AG09319 (cell line): ENCODE measurements around the gene DQX1.

Experiments used
- DNase-seq: peaks from one replicate; pipeline ENCODE4 v3.0.0-alpha.2; 2010; ENCODE audit warnings: low read depth; ENCODE audit errors: extremely low read depth
- TF ChIP-seq, protein P1 (sequence below): IDR thresholded peaks from 2 replicates; pipeline ENCODE4 v1.5.1; 2011; ENCODE audit warnings: low read depth, mild to moderate bottlenecking, inconsistent platforms, low read length, moderate library complexity

The DQX1 gene

DNA sequence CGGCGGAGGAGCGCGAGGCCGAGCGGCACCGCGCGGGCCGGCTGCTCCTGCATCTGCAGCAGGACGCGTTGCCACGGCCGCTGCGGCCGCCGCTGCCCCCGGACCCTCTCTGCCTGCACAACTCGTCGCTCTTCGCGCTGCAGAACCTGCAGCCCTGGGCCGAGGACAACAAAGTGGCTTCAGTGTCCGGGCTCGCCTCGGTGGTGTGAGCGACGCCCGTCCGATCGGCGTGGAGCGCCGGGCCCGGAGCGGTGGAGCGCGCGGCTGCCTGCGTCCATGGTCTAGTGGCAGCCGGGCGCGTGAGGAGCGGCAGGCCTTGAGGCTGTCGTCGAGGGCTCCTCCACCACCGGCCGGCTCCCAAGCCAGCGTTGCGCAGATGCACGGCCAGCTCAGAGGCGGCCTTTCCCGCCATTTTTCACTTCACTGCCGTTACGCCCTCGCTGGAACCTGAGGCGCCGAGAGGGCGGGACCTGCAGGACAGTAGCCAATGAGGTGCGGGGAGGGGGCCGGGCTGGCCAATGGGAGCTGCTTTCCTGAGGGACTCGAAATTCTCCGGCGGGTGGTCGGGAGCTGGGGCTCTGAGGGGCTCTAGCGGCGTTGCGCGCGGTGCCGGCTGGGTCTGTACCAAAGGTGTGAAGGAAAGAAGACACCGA, 9.9 kb downstream of the DQX1 start:
- no peak for DNase-seq

DNA sequence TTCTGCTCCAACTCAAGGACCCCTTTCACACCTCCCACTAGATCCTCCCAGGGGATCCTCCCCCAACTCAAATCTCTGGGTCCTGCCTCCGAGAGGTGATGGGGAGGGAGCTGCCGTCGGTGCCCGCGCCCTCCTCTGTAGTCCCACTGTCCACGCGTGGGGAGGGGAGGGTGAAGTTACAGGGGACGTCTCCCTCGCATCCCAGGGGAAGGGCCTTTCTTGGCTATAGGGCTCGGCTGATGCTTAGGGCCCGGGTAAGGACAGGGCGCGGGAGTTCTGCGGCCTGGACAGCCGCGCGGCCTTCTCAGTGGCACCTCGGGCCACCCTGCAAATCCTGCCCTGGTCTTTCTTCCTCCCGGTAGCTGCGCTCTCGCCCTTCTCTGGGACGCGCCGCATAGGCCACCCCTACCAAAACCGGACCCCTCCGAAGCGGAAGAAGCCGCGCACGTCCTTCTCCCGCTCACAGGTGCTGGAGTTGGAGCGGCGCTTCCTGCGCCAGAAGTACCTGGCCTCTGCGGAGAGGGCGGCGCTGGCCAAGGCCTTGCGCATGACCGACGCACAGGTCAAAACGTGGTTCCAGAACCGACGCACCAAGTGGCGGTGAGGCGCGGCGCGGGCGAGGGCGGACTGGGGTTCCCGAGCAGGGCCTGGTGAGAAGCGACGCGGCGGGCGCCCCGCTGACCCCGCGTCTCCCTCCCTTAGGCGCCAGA, 10.6 kb downstream of the DQX1 start:
- DNase-seq = no peak
- TF ChIP-seq, protein P1, sequence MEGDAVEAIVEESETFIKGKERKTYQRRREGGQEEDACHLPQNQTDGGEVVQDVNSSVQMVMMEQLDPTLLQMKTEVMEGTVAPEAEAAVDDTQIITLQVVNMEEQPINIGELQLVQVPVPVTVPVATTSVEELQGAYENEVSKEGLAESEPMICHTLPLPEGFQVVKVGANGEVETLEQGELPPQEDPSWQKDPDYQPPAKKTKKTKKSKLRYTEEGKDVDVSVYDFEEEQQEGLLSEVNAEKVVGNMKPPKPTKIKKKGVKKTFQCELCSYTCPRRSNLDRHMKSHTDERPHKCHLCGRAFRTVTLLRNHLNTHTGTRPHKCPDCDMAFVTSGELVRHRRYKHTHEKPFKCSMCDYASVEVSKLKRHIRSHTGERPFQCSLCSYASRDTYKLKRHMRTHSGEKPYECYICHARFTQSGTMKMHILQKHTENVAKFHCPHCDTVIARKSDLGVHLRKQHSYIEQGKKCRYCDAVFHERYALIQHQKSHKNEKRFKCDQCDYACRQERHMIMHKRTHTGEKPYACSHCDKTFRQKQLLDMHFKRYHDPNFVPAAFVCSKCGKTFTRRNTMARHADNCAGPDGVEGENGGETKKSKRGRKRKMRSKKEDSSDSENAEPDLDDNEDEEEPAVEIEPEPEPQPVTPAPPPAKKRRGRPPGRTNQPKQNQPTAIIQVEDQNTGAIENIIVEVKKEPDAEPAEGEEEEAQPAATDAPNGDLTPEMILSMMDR = no peak

More for the DNA sequence above, 9.9 kb downstream of the DQX1 start:
- TF ChIP-seq, protein P1 = no peak

DNA sequence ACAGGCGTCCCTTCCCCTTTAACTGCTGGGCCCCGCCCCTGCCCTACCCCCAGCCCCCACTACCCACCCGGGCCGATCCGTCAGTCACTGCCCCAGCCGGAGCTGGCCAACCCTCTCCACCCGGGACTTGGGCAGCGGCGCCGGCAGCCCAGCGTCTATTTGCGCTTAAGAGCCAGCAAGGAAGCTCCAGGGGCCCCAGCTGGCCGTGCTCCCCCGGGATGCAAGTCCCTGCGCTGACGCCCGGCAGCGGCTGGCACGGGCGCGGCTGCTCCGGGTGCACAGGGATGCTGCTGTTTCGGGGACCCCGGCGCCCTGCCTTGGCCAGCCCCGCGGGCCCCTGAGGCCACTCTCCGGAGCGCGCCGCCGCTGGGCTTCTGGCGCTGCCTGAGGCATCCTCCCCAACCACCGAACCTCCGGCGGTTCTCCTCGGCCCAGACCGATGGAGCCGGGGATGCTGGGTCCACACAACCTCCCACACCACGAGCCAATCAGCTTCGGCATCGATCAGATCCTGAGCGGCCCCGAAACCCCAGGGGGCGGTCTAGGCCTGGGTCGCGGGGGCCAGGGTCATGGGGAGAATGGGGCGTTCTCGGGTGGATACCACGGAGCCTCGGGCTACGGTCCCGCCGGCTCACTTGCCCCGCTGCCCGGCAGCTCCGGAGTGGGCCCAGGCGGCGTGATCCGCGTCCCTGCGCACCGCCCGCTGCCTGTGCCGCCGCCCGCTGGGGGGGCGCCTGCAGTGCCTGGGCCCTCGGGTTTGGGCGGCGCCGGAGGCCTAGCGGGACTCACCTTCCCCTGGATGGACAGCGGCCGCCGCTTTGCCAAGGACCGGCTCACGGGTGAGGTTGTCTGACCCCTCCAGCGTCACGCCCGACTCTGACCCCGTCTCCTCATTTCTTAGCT, 11.4 kb downstream of the DQX1 start, which contains the start of gene TLX2:
TSS of gene TLX2 (plus strand) at position 83 of the 903 bp plus-strand sequence. CDS start at position 440, 357 bp downstream.
- no peak for DNase-seq
- TF ChIP-seq, protein P1 = no peak

DNA sequence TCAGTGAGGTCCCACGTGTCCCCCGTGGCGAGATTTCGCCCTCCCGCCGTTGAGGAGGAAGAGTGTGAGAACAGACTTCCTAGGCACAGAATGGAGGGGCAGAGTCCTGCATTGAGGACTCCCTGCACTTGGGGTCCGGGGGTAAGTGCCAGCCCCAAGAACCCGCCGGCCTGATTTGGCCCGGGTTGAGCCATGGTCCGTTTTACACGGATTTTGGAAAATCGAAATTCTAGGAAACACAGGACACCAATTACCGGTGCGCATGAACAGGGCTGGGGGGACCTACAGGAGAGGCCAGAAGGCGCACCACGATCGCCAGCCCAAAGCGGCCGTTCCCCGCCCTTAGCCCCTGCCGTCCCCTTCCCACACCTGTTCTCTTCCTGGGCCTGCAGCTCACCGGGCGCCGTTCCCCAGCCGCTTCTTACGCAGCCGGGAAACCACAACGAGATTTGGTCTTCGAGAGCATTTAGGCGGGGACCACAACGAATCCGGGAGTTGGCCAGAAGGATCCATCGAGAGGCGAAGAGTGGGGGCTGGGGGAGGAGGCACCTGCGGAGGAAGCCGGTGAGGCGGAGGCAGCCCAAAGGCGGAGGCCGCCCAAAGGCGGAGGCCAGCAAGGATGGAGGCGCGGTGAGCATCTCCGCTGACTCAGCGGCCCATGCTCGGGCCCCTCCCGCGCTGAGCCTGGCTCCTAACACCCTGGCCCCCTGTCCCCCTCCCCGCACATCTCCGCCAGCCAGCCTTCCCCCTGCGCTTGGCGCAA, 12.2 kb downstream of the DQX1 start:
- no peak for DNase-seq
- TF ChIP-seq, protein P1 = no peak

DNA sequence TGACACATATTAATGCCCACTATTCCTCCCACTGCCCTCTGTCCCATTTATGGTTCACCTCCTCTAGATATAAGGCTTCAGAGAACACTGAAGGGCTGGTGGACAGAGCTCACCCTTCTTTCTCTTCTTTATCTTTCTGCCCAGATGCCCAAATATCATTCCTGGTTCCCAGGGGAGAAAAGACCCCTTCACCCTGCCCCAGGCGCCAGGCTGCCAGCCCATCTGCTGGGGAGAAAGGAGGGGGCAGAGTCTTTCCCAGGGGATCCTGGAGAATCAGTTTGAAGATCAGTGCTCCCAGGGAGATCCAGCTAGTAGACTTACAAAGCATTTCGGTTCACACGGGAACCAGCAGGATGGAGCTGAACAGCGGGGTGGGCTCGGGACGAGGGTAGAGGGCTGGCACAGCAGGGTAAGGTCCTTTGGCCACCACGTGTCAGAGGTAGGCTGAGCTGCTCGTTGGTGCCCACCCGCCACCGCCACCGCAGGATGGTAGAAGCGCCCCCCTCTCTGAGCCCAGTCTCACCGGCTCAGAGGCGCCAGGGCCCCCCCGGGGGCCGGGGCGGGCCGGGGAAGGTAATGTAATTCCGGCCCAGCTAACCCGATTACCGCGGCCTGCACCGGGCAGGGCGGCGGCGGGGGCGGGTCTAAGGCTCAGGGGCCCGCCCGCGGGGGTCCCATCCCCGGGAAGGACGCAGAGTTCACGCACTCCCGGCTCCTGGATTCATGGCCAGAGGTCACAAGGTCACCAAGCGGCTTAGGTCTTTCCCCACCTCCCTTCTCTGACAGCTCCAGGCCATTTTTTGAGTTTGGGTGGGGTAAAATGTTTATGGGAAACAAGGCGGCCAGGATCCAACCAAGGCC, 13.1 kb downstream of the DQX1 start:
- TF ChIP-seq, protein P1 = no peak
- DNase-seq = no peak
